HepG2 (cell line): ENCODE data around the gene BPIFB2. TPM values are rescaled to one million over a fixed set of nuclear protein-coding genes. Genes with fewer than 3 reads are reported as not detected.

Experiments
- ATF7-NPFF ChIP-seq: sonication (generic); formaldehyde crosslinking; IDR thresholded peaks from 2 replicates; pipeline ENCODE4 v1.8.1; 2023; ENCODE audit warnings: mild to moderate bottlenecking, low read depth, missing genetic modification reagents, moderate library complexity
- EEA1 ChIP-seq: sonication (generic); formaldehyde crosslinking; IDR thresholded peaks from 2 replicates; pipeline ENCODE4 v1.5.1; 2020; ENCODE audit warnings: mild to moderate bottlenecking, missing genetic modification reagents, borderline replicate concordance
- FOXP1 ChIP-seq, 2 experiments: fragments of 450-650 bp in 1 of 2; IDR thresholded peaks; 2 replicates each; pipeline ENCODE4 v1.6.1; 2017 to 2018; ENCODE audit warnings: antibody characterized with exemption in 1 of 2
- PHF5A ChIP-seq: IDR thresholded peaks from one replicate; pipeline ENCODE4 v1.6.1; 2018; ENCODE audit warnings: low read depth, missing genetic modification reagents; ENCODE audit not compliant: unreplicated experiment
- SAP130 ChIP-seq: IDR thresholded peaks from 2 replicates; pipeline ENCODE4 v1.6.1; 2016; ENCODE audit warnings: low read depth
- TCF7L2 ChIP-seq: IDR thresholded peaks from 2 replicates; pipeline ENCODE4 v1.6.1; 2011; ENCODE audit warnings: mild to moderate bottlenecking, low read depth, low read length, moderate library complexity
- ZFP82 ChIP-seq: sonication (generic); formaldehyde crosslinking; IDR thresholded peaks from 2 replicates; pipeline ENCODE4 v1.5.1; 2020; ENCODE audit warnings: mild to moderate bottlenecking, missing genetic modification reagents, borderline replicate concordance
- ZFY ChIP-seq: sonication (generic); formaldehyde crosslinking; IDR thresholded peaks from 2 replicates; pipeline ENCODE4 v1.4.0; 2020; ENCODE audit warnings: missing genetic modification reagents
- ZNF142 ChIP-seq: sonication (generic); formaldehyde crosslinking; IDR thresholded peaks from 2 replicates; pipeline ENCODE4 v1.4.0; 2020; ENCODE audit warnings: missing genetic modification reagents
- ZNF333 ChIP-seq: sonication (generic); formaldehyde crosslinking; IDR thresholded peaks from 2 replicates; pipeline ENCODE4 v1.4.0; 2020; ENCODE audit warnings: mild to moderate bottlenecking, missing genetic modification reagents, borderline replicate concordance
- ZNF34 ChIP-seq: sonication (generic); formaldehyde crosslinking; IDR thresholded peaks from 2 replicates; pipeline ENCODE4 v1.4.0; 2020; ENCODE audit warnings: mild to moderate bottlenecking, missing genetic modification reagents, borderline replicate concordance
- ZNF530 ChIP-seq: sonication (generic); formaldehyde crosslinking; IDR thresholded peaks from 2 replicates; pipeline ENCODE4 v1.5.0; 2020; ENCODE audit warnings: low read depth, mild to moderate bottlenecking, missing genetic modification reagents
- ZNF562 ChIP-seq: sonication (generic); formaldehyde crosslinking; IDR thresholded peaks from 2 replicates; pipeline ENCODE4 v1.8.0; 2022; ENCODE audit warnings: missing genetic modification reagents, borderline replicate concordance
- polyA plus RNA-seq, 8 experiments: library from polyadenylated mRNA; depleted of rRNA in 3 of 8; stranded (reverse) in 7 of 8; unstranded in 1 of 8; fragments of >200 nt; fragmentation: Illumina TruSeq in 4 of 8; extraction: Trizol in 4 of 8; gene quantifications; 2 replicates each; pipeline versions ENCODE4 v1.2.1 to v1.2.3, GENCODE V29; 2011 to 2016; ENCODE audit warnings: low read depth in 4 of 8, missing spikeins in 1 of 8, mixed read lengths in 1 of 8; ENCODE audit not compliant: insufficient read depth in 1 of 8
- total RNA-seq, 5 experiments: library from RNA; depleted of rRNA; stranded (reverse); fragments of >200 nt; fragmentation: Illumina TruSeq; extraction: Trizol; gene quantifications; 2 replicates each; pipeline ENCODE4 v1.2.3, GENCODE V29; 2016; ENCODE audit warnings: low read depth in 1 of 5
- TF ChIP-seq, protein P1 (sequence below): sonication (generic); formaldehyde crosslinking; IDR thresholded peaks from 2 replicates; pipeline ENCODE4 v1.5.0; 2020; ENCODE audit warnings: missing genetic modification reagents, mild to moderate bottlenecking, borderline replicate concordance
- TF ChIP-seq, protein P2 (sequence below): sonication (generic); formaldehyde crosslinking; IDR thresholded peaks from 2 replicates; pipeline ENCODE4 v1.5.0; 2020; ENCODE audit warnings: missing genetic modification reagents
- TF ChIP-seq, protein P3 (sequence below): IDR thresholded peaks from 2 replicates; pipeline ENCODE4 v1.4.0; 2020; ENCODE audit warnings: mild to moderate bottlenecking, missing genetic modification reagents

BPIFB2 gene
- total and polyA plus RNA-seq, 2 of the 13 experiments (the other 11 are each of a cell fraction or from before 2014, with no cell fraction given), result 54.5 to 902 TPM

GRCh38 chr20:33007376-33008335, at the start of gene BPIFB2 (continued):
- peak; percentile 26; the same call in 1 of the 2 replicates for TF ChIP-seq ZNF530 (CRISPR knock-in tag)
- TF ChIP-seq, protein P1, sequence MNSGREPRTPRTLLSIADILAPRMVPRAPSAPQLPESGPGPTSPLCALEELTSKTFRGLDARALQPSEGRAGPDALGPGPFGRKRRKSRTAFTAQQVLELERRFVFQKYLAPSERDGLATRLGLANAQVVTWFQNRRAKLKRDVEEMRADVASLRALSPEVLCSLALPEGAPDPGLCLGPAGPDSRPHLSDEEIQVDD (CRISPR knock-in tag), result peak; percentile 84
- TF ChIP-seq FOXP1 (IDR thresholded peaks at IDR 0.05), result no peak; the same call in 1 of the 2 replicates
- peak; percentile 89 for TF ChIP-seq FOXP1 (CRISPR knock-in tag; IDR thresholded peaks at IDR 0.05)
- TF ChIP-seq ZFP82, result peak; percentile 99
- TF ChIP-seq, protein P2, sequence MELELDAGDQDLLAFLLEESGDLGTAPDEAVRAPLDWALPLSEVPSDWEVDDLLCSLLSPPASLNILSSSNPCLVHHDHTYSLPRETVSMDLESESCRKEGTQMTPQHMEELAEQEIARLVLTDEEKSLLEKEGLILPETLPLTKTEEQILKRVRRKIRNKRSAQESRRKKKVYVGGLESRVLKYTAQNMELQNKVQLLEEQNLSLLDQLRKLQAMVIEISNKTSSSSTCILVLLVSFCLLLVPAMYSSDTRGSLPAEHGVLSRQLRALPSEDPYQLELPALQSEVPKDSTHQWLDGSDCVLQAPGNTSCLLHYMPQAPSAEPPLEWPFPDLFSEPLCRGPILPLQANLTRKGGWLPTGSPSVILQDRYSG (CRISPR knock-in tag), result no peak; the same call in none of the 2 replicates
- TF ChIP-seq ZNF562 (CRISPR knock-in tag), result no peak
- TF ChIP-seq SAP130 (CRISPR knock-in tag), result peak; percentile 88
- TF ChIP-seq TCF7L2, result no peak
- TF ChIP-seq PHF5A, result peak; percentile 51
- TF ChIP-seq ZNF142 (CRISPR knock-in tag), result peak; percentile 60
- peak; percentile 60; the same call in 1 of the 2 replicates for TF ChIP-seq ZNF333 (CRISPR knock-in tag)
- peak; percentile 82; the same call in 1 of the 2 replicates for TF ChIP-seq ATF7-NPFF (CRISPR knock-in tag)
- 0 out of 2 replicates have a peak, but pooled peaks have one; percentile 86 for TF ChIP-seq EEA1 (CRISPR knock-in tag)
- TF ChIP-seq, protein P3, sequence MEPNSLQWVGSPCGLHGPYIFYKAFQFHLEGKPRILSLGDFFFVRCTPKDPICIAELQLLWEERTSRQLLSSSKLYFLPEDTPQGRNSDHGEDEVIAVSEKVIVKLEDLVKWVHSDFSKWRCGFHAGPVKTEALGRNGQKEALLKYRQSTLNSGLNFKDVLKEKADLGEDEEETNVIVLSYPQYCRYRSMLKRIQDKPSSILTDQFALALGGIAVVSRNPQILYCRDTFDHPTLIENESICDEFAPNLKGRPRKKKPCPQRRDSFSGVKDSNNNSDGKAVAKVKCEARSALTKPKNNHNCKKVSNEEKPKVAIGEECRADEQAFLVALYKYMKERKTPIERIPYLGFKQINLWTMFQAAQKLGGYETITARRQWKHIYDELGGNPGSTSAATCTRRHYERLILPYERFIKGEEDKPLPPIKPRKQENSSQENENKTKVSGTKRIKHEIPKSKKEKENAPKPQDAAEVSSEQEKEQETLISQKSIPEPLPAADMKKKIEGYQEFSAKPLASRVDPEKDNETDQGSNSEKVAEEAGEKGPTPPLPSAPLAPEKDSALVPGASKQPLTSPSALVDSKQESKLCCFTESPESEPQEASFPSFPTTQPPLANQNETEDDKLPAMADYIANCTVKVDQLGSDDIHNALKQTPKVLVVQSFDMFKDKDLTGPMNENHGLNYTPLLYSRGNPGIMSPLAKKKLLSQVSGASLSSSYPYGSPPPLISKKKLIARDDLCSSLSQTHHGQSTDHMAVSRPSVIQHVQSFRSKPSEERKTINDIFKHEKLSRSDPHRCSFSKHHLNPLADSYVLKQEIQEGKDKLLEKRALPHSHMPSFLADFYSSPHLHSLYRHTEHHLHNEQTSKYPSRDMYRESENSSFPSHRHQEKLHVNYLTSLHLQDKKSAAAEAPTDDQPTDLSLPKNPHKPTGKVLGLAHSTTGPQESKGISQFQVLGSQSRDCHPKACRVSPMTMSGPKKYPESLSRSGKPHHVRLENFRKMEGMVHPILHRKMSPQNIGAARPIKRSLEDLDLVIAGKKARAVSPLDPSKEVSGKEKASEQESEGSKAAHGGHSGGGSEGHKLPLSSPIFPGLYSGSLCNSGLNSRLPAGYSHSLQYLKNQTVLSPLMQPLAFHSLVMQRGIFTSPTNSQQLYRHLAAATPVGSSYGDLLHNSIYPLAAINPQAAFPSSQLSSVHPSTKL (CRISPR knock-in tag), result peak; percentile 91
- peak; percentile 96 for TF ChIP-seq ZFY (CRISPR knock-in tag)
- peak; percentile 82; the same call in 1 of the 2 replicates for TF ChIP-seq ZNF34
